Vagina (tissue), 2 donors: ENCODE measurements around the gene CHN1. TPM values are rescaled to one million over a fixed set of nuclear protein-coding genes. Genes with fewer than 3 reads are reported as not detected.
A peak's percentile ranks its signal among the peaks of the same experiment; 100 is the strongest.

Source experiments
- DNase-seq, 2 donors: peaks; one replicate each; pipeline ENCODE4 v3.0.0-alpha.2; 2017; ENCODE audit errors: extremely low spot score in 2 of 2
- H3K27ac ChIP-seq: fragments of 200-600 bp; sonication (generic); one replicate; pipeline ENCODE4 v1.5.1; 2019
- H3K27me3 ChIP-seq: fragments of 200-600 bp; sonication (generic); one replicate; pipeline ENCODE4 v1.5.1; 2019
- H3K36me3 ChIP-seq, 2 donors: fragments of 200-600 bp; sonication (generic); one replicate each; pipeline ENCODE4 v1.5.1; 2017 to 2019
- H3K4me1 ChIP-seq: fragments of 200-600 bp; sonication (generic); one replicate; pipeline ENCODE4 v1.5.1; 2019
- H3K4me3 ChIP-seq, 2 donors: fragments of 200-600 bp; sonication (generic); 1 replicate in 1 of 2; 2 replicates in 1 of 2; pipeline ENCODE4 v1.5.1; 2016 to 2019
- H3K9me3 ChIP-seq: fragments of 200-600 bp; sonication (generic); one replicate; pipeline ENCODE4 v1.5.1; 2019
- CTCF ChIP-seq, 3 experiments: fragments of 450-650 bp in 2 of 3; fragments of 200-600 bp in 1 of 3; sonication (generic) in 1 of 3; IDR thresholded peaks; one replicate each; pipeline ENCODE4 v1.5.1; 2017 to 2019; ENCODE audit warnings: antibody characterized with exemption in 3 of 3, mild to moderate bottlenecking in 2 of 3, moderate library complexity in 2 of 3
- POLR2A ChIP-seq, 2 donors: fragments of 450-650 bp; IDR thresholded peaks; one replicate each; pipeline ENCODE4 v1.6.1; 2017; ENCODE audit warnings: antibody characterized with exemption in 2 of 2, mild to moderate bottlenecking in 2 of 2, moderate library complexity in 2 of 2
- POLR2AphosphoS5 ChIP-seq, 2 donors: sonication (generic); formaldehyde crosslinking; IDR thresholded peaks; one replicate each; pipeline ENCODE4 v1.9.0; 2017; ENCODE audit warnings: antibody characterized with exemption in 2 of 2, mild to moderate bottlenecking in 2 of 2, low read depth in 1 of 2; ENCODE audit not compliant: insufficient read depth in 1 of 2
- intact Hi-C: fragments of 100-400 bp; cut with DNase I; formaldehyde crosslinking; loops from one replicate; pipeline ENCODE4 v1.15.1; 2023
- total RNA-seq: library from RNA; depleted of rRNA; stranded (reverse); fragments of >200 nt; gene quantifications from one replicate; pipeline ENCODE4 v1.2.3, GENCODE V29; 2016

The CHN1 gene
- total RNA-seq, 1 donor from 2014 or later: 9.6 TPM

- TF ChIP-seq POLR2A (IDR thresholded peaks at IDR 0.05): no peak
- TF ChIP-seq POLR2AphosphoS5 (IDR thresholded peaks at IDR 0.05; ENCODE audit: insufficient read depth in 1 of 2, low read depth in 1 of 2): no peak
- TF ChIP-seq CTCF (IDR thresholded peaks at IDR 0.05): no peak
- no peak overlapping the region for H3K4me3 ChIP-seq
- no peak overlapping the region for H3K27ac ChIP-seq
- DNase-seq: no peak
- H3K9me3 ChIP-seq: no peaks in the 10 kb centered on the region
- intact Hi-C loops: no loop called here
- no peaks in the 10 kb centered on the region for H3K27me3 ChIP-seq
- no peaks in the 10 kb centered on the region for H3K36me3 ChIP-seq
- no peaks in the 10 kb centered on the region for H3K4me1 ChIP-seq
These were observed 102.0 kb downstream of the CHN1 start for GRCh38 chr2:174903264-174903556.

- no peak for DNase-seq
- Histone ChIP-seq H3K36me3 (no peaks in the 10 kb centered on the region), H3K4me1 (no peaks in the 10 kb centered on the region), H3K9me3 (no peaks in the 10 kb centered on the region), H3K27me3 (no peaks in the 10 kb centered on the region), H3K27ac (no peak overlapping the region), H3K4me3 (no peak overlapping the region)
- intact Hi-C loops: no loop called here
- TF ChIP-seq POLR2AphosphoS5 (IDR thresholded peaks at IDR 0.05; ENCODE audit: insufficient read depth in 1 of 2, low read depth in 1 of 2) (no peak), POLR2A (IDR thresholded peaks at IDR 0.05) (no peak), CTCF (IDR thresholded peaks at IDR 0.05) (no peak)
These were observed 102.5 kb downstream of the CHN1 start for GRCh38 chr2:174902506-174903263.

GRCh38 chr2:174901075-174901474 is 104.1 kb downstream of the CHN1 start:
- DNase-seq: no peak
- H3K4me3 ChIP-seq: no peak overlapping the region
- TF ChIP-seq CTCF (IDR thresholded peaks at IDR 0.05): no peak
- no peak for TF ChIP-seq POLR2A (IDR thresholded peaks at IDR 0.05)
- no peak for TF ChIP-seq POLR2AphosphoS5 (IDR thresholded peaks at IDR 0.05; ENCODE audit: insufficient read depth in 1 of 2, low read depth in 1 of 2)
- intact Hi-C loops: no loop called here
- no peaks in the 10 kb centered on the region for H3K9me3 ChIP-seq
- peak overlapping the region; percentile 18 for H3K27ac ChIP-seq
- H3K27me3 ChIP-seq: no peaks in the 10 kb centered on the region
- H3K36me3 ChIP-seq: no peaks in the 10 kb centered on the region
- no peaks in the 10 kb centered on the region for H3K4me1 ChIP-seq

- Histone ChIP-seq H3K4me3 (no peak overlapping the region), H3K36me3 (no peaks in the 10 kb centered on the region), H3K4me1 (no peaks in the 10 kb centered on the region), H3K27me3 (no peaks in the 10 kb centered on the region), H3K27ac (no peak overlapping the region), H3K9me3 (no peaks in the 10 kb centered on the region)
- intact Hi-C loops: no loop called here
- no peak for DNase-seq
- no peak for TF ChIP-seq CTCF (IDR thresholded peaks at IDR 0.05)
- no peak for TF ChIP-seq POLR2A (IDR thresholded peaks at IDR 0.05)
- TF ChIP-seq POLR2AphosphoS5 (IDR thresholded peaks at IDR 0.05; ENCODE audit: insufficient read depth in 1 of 2, low read depth in 1 of 2): no peak
These were observed 107.9 kb downstream of the CHN1 start for GRCh38 chr2:174897286-174897685.

GRCh38 chr2:174893018-174893417 is 112.2 kb downstream of the CHN1 start:
- H3K36me3 ChIP-seq: no peaks in the 10 kb centered on the region
- H3K9me3 ChIP-seq: no peaks in the 10 kb centered on the region

More at GRCh38 chr2:174893018-174893417, 112.2 kb downstream of the CHN1 start:
- H3K27ac ChIP-seq: no peak overlapping the region
- H3K27me3 ChIP-seq: no peaks in the 10 kb centered on the region
- no peak for TF ChIP-seq POLR2A (IDR thresholded peaks at IDR 0.05)
- TF ChIP-seq POLR2AphosphoS5 (IDR thresholded peaks at IDR 0.05; ENCODE audit: insufficient read depth in 1 of 2, low read depth in 1 of 2): no peak
- TF ChIP-seq CTCF (IDR thresholded peaks at IDR 0.05): no peak
- H3K4me3 ChIP-seq: no peak overlapping the region
- H3K4me1 ChIP-seq: no peaks in the 10 kb centered on the region
- intact Hi-C loops: no loop called here
- no peak for DNase-seq
